Neural progenitor cell (in vitro differentiated cells): ENCODE results near the gene CDC42BPG.

Source experiments
- CTCF ChIP-seq: fragments of 200-600 bp; sonication (generic); IDR thresholded peaks from 2 replicates; pipeline ENCODE4 v1.5.1; 2017; ENCODE audit warnings: antibody characterized with exemption, mild to moderate bottlenecking
- EZH2 ChIP-seq: fragments of 200-600 bp; sonication (generic); IDR thresholded peaks from 2 replicates; pipeline ENCODE4 v1.6.1; 2017; ENCODE audit warnings: antibody characterized with exemption, mild to moderate bottlenecking, moderate library complexity
- EZH2phosphoT487 ChIP-seq: fragments of 200-600 bp; sonication (generic); IDR thresholded peaks from 2 replicates; pipeline ENCODE4 v1.6.1; 2017; ENCODE audit warnings: antibody characterized with exemption

DNA sequence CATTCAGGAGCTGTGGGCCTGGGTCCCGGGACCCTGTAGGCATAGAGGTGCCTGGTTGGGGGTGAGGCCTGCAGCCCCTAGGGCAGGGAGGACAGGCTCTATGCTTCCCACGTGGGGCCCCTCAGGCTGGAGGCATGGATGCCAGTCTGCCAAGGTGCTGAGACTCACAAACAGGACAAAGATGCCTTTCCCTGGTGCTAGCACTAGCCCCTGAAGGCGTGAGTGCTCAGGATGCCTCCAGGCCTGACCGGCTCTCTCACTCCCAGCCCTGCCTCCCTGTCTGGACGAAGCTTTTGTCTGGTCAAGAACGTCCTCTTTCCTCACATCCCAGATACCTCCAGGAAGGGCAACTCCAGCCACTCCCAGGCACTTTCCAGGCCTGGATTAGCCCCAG, 2.1 kb downstream of the CDC42BPG start:
- TF ChIP-seq EZH2 (no peak), CTCF (no peak), EZH2phosphoT487 (no peak)
